Body of pancreas (tissue), 4 donors: ENCODE results near the gene ZNF536. TPM values are rescaled to one million over a fixed set of nuclear protein-coding genes. Genes with fewer than 3 reads are reported as not detected.

Experiments used
- ATAC-seq: fragments of 150-250 bp; one replicate; pipeline ENCODE4 v1.9.1; 2016
- DNase-seq, 4 donors: peaks; one replicate each; pipeline ENCODE4 v3.0.0-alpha.2; 2019
- H3K27ac ChIP-seq, 4 donors: fragments of 200-600 bp; sonication (generic); 1 replicate in 3 of 4; 2 replicates in 1 of 4; pipeline versions ENCODE4 v1.5.1 to v1.6.1; 2016 to 2019; ENCODE audit warnings: mild to moderate bottlenecking in 1 of 4, mixed read lengths in 1 of 4, moderate library complexity in 1 of 4
- H3K27me3 ChIP-seq, 2 donors: fragments of 200-600 bp; sonication (generic); one replicate each; pipeline ENCODE4 v1.6.0; 2016; ENCODE audit warnings: mild to moderate bottlenecking in 1 of 2
- H3K36me3 ChIP-seq, 2 donors: fragments of 200-600 bp; sonication (generic); replicated peaks in 1 of 2; 2 replicates each; pipeline ENCODE4 v1.5.1; 2016; ENCODE audit warnings: low read depth in 2 of 2; ENCODE audit not compliant: insufficient read depth in 1 of 2
- H3K4me1 ChIP-seq: fragments of 200-600 bp; sonication (generic); one replicate; pipeline ENCODE4 v1.6.0; 2016
- H3K4me3 ChIP-seq, 2 donors: fragments of 200-600 bp; sonication (generic); 1 replicate in 1 of 2; 2 replicates in 1 of 2; pipeline ENCODE4 v1.5.1; 2016 to 2019
- H3K9me3 ChIP-seq, 3 donors: fragments of 200-600 bp; sonication (generic); 1 replicate in 2 of 3; 2 replicates in 1 of 3; pipeline ENCODE4 v1.5.1; 2016
- CTCF ChIP-seq, 7 experiments: fragments of 450-650 bp in 4 of 7; fragments of 200-600 bp in 3 of 7; sonication (generic) in 3 of 7; IDR thresholded peaks; one replicate each; pipeline ENCODE4 v1.5.1; 2016 to 2019; ENCODE audit warnings: antibody characterized with exemption in 7 of 7
- POLR2A ChIP-seq, 3 donors: fragments of 450-650 bp; IDR thresholded peaks; one replicate each; pipeline ENCODE4 v1.6.1; 2016; ENCODE audit warnings: antibody characterized with exemption in 3 of 3, mild to moderate bottlenecking in 2 of 3
- WGBS, 2 donors: methylation state at CpG; one replicate each; pipeline ENCODE4 v1.1.5; 2017; 5-methylcytosine and 5-hydroxymethylcytosine counted together
- intact Hi-C: fragments of 100-400 bp; cut with DNase I; formaldehyde crosslinking; loops from one replicate; pipeline ENCODE4 v1.15.1; 2023
- total RNA-seq, 2 donors: library from RNA; depleted of rRNA; stranded (reverse); fragments of >200 nt; gene quantifications; one replicate each; pipeline ENCODE4 v1.1.0, GENCODE V29; 2016

The ZNF536 gene
- total RNA-seq, 2 donors from 2014 or later: not detected

GRCh38 chr19:30353394-30353945 lies 18.7 kb upstream of the ZNF536 start:
- intact Hi-C loops: no loop called here
- Histone ChIP-seq H3K36me3 (no peaks in the 10 kb centered on the region), H3K4me1 (no peaks in the 10 kb centered on the region), H3K9me3 (no peaks in the 10 kb centered on the region), H3K4me3 (no peak overlapping the region), H3K27me3 (no peaks in the 10 kb centered on the region), H3K27ac (no peak overlapping the region)
- TF ChIP-seq POLR2A (IDR thresholded peaks at IDR 0.05): no peak
- TF ChIP-seq CTCF (IDR thresholded peaks at IDR 0.05): no peak
- 88 to 90% methylated on average over 12 to 13 of the region's 13 CpGs for WGBS, 2 donors
- DNase-seq: no peak
- ATAC-seq: no peak

GRCh38 chr19:30355586-30355985 lies 16.6 kb upstream of the ZNF536 start:
- WGBS, 2 donors: 77 to 87% methylated on average over 5 of the region's 5 CpGs
- no peak for TF ChIP-seq POLR2A (IDR thresholded peaks at IDR 0.05)
- TF ChIP-seq CTCF (IDR thresholded peaks at IDR 0.05): no peak

GRCh38 chr19:30356951-30357579 lies 15.1 kb upstream of the ZNF536 start:
- Histone ChIP-seq H3K4me1 (no peaks in the 10 kb centered on the region), H3K36me3 (no peaks in the 10 kb centered on the region), H3K9me3 (no peaks in the 10 kb centered on the region), H3K4me3 (no peak overlapping the region), H3K27ac (no peak overlapping the region), H3K27me3 (no peaks in the 10 kb centered on the region)
- ATAC-seq (no peak), DNase-seq (no peak)
- no peak for TF ChIP-seq CTCF (IDR thresholded peaks at IDR 0.05)
- no peak for TF ChIP-seq POLR2A (IDR thresholded peaks at IDR 0.05)
- WGBS, 2 donors: 68 to 75% methylated on average over 11 of the region's 11 CpGs
- intact Hi-C loops: no loop called here

More at GRCh38 chr19:30355586-30355985, 16.6 kb upstream of the ZNF536 start:
- DNase-seq (no peak), ATAC-seq (no peak)
- H3K9me3 ChIP-seq: no peaks in the 10 kb centered on the region
- intact Hi-C loops: no loop called here
- no peaks in the 10 kb centered on the region for H3K4me1 ChIP-seq
- no peak overlapping the region for H3K4me3 ChIP-seq
- H3K27me3 ChIP-seq: no peaks in the 10 kb centered on the region
- no peak overlapping the region for H3K27ac ChIP-seq
- no peaks in the 10 kb centered on the region for H3K36me3 ChIP-seq

- TF ChIP-seq POLR2A (IDR thresholded peaks at IDR 0.05) (no peak), CTCF (IDR thresholded peaks at IDR 0.05) (no peak)
- 79 to 83% methylated on average over 4 to 5 of the region's 5 CpGs for WGBS, 2 donors
- DNase-seq: no peak
- no peak for ATAC-seq
- intact Hi-C loops: no loop called here
- H3K9me3 ChIP-seq: no peaks in the 10 kb centered on the region
- H3K36me3 ChIP-seq: no peaks in the 10 kb centered on the region
- H3K4me1 ChIP-seq: no peaks in the 10 kb centered on the region
- no peak overlapping the region for H3K27ac ChIP-seq
- no peaks in the 10 kb centered on the region for H3K27me3 ChIP-seq
- H3K4me3 ChIP-seq: no peak overlapping the region
Observed at GRCh38 chr19:30357580-30357954, 14.6 kb upstream of the ZNF536 start.

GRCh38 chr19:30358319-30358718 lies 13.9 kb upstream of the ZNF536 start:
- ATAC-seq: no peak
- intact Hi-C loops: no loop called here
- no peak for TF ChIP-seq CTCF (IDR thresholded peaks at IDR 0.05)
- no peak for TF ChIP-seq POLR2A (IDR thresholded peaks at IDR 0.05)
- no peaks in the 10 kb centered on the region for H3K36me3 ChIP-seq
- no peak for DNase-seq
- no peaks in the 10 kb centered on the region for H3K9me3 ChIP-seq
- H3K4me1 ChIP-seq: no peaks in the 10 kb centered on the region
- H3K27ac ChIP-seq: no peak overlapping the region
- 48 to 78% methylated on average over 2 to 3 of the region's 3 CpGs for WGBS, 2 donors
- H3K4me3 ChIP-seq: no peak overlapping the region
- H3K27me3 ChIP-seq: no peaks in the 10 kb centered on the region
